MV-4-11 (cell line): ENCODE measurements around the gene EIF2B2.

Source experiments
- DNase-seq: peaks from one replicate; lab custom pipeline; 2025; lab: John Stamatoyannopoulos, UW

EIF2B2 gene

GRCh38 chr14:75044322-75044721 lies 41.6 kb downstream of the EIF2B2 start:
- DNase-seq: no peak

DNA sequence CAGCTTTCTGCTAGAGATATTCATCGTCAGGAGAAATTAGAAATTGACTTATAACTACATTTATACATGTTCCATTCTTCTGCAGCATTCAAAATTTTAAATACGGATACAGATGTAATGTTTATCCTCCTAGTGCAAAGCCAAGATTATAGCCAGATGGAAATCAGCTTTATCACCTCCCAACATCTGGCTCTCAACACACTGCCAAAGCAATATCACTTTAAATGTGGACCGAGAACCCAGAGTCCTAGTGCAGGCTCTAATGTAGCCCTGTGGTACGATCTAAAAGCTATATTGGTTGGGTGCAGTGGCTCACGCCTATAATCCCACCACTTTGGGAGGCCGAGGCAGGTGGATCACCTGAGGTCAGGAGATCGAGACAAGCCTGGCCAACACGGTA lies 42.0 kb downstream of the EIF2B2 start:
- no peak for DNase-seq

- no peak for DNase-seq
Measured at GRCh38 chr14:75046275-75046674, 43.6 kb downstream of the EIF2B2 start.

GRCh38 chr14:75046899-75047298 lies 44.2 kb downstream of the EIF2B2 start:
- no peak for DNase-seq

GRCh38 chr14:75047506-75047905 lies 44.8 kb downstream of the EIF2B2 start:
- DNase-seq: no peak

- no peak for DNase-seq
Measured at GRCh38 chr14:75048101-75048500, 45.4 kb downstream of the EIF2B2 start.

GRCh38 chr14:75049136-75049535 lies 46.4 kb downstream of the EIF2B2 start:
- no peak for DNase-seq

DNA sequence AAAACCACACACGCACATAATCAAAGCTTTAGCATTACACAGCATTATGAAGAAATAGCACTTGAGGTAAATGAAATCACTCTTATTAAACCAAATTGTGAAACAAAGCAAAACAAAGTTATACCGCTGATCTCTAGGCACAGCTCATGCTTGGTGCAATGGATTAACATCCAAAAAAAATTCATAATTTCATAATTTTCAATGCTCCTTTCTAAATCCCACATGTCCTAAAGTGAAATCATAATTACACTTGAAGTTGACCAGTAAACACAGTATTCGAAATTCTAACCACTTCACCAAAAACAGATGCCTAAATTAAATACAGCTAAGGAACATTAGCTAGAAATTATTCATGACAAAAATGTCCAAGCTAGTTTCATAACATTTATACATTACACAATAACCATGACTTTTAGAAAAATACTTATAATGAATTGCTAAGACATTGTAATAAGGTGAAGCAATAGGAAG lies 47.0 kb downstream of the EIF2B2 start:
- DNase-seq: peak; percentile 20

DNA sequence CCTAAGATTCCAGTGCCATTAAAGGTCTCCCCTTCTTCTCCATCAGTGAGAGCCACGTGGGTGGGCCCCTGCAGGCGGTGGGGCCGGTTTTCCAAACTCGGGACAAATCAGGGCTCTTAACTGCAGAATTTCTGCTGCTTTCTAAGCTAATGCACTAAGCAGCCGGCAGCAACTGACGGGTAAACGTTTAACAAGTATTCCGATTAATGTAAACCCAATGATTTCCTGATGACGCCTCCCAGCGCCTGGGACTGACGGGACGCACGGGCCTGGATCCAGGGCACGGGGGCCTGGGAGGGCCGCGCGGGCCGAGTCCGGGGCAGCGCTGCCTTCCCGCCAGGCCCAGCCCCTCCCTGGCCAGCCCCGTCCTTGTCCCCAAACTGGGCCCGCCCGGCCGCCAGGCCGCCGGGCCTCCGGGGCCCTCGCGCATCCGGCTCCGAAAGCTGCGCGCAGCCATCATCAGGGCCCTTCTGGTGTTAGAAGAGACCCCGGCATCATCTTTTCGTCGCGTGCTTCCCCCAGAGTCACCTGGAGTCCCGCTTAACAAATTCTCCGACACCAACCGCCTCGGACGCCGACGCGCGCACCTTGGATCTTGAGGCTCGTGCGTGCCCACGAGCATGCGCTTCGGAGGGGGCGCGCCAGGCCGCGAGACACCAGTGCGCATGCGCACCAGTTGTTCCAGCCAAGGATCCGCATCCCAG lies 48.3 kb downstream of the EIF2B2 start, which contains the start of gene MLH3:
Gene MLH3 (minus strand): TSS at position 616 of the 704 bp plus-strand sequence. CDS start 1,812 bp downstream, outside the sequence.
- DNase-seq: peak; percentile 61

- no peak for DNase-seq
Measured at GRCh38 chr14:75051556-75051899, 48.8 kb downstream of the EIF2B2 start.

- peak; percentile 44 for DNase-seq
Measured at GRCh38 chr14:75053396-75054291, 50.9 kb downstream of the EIF2B2 start.

DNA sequence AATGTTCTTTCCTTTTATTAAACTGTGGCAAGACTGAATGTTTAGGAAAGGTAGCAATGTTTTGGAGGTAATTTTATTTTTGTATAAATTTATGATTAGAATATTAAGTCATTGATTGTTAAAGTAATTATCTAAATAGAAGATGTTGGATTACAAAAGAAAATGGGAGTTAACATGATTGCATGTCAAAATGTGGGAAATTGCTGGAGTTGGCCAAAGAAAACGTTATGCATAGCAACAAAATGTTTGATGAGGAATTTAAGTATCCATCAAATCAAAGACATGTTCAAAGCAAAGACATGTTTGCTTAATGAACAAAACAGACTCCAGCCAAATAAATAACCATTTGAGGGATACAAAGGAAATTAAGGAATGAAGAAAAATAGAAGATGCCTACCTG lies 51.7 kb downstream of the EIF2B2 start:
- no peak for DNase-seq

GRCh38 chr14:75059642-75060041 lies 56.9 kb downstream of the EIF2B2 start:
- DNase-seq: no peak

- no peak for DNase-seq
Measured at GRCh38 chr14:75060420-75060819, 57.7 kb downstream of the EIF2B2 start.
